Measurements from ENCODE around the gene YRDC. TPM values are rescaled to one million over a fixed set of nuclear protein-coding genes. Genes with fewer than 3 reads are reported as not detected.

The YRDC gene
- 9.7 TPM for total RNA-seq

GRCh38 chr1:37807555-37808368, at the start of gene YRDC, which contains the start of gene C1orf122:
Gene YRDC, minus strand, starts transcription at chr1:37808208. Its CDS starts 28 bp downstream, at chr1:37808180.
Gene C1orf122, plus strand, starts transcription at chr1:37807790. Its CDS starts 615 bp downstream, at chr1:37808405.

GRCh38 chr1:37793773-37794371, 14.1 kb downstream of the YRDC start, which contains the start of gene MANEAL:
Gene MANEAL, plus strand, starts transcription at chr1:37793847. Its CDS starts 336 bp downstream, at chr1:37794183.

GRCh38 chr1:37764888-37765441, 43.0 kb downstream of the YRDC start, which contains the start of gene EPHA10:
Gene EPHA10, minus strand, starts transcription at chr1:37765120. Its CDS starts 54 bp downstream, at chr1:37765066.

Other genes with a start within 250 kb of the YRDC start
- 52.0 TPM for gene GNL2, start 212.3 kb downstream of the YRDC start, total RNA-seq
- 6.0 TPM for gene RSPO1, start 173.3 kb downstream of the YRDC start, total RNA-seq
- gene CDCA8, start 115.7 kb downstream of the YRDC start, total RNA-seq, result 3.6 TPM
- 9.4 TPM for gene EPHA10, start 43.1 kb downstream of the YRDC start, total RNA-seq
- 15.3 TPM for gene MANEAL, start 14.4 kb downstream of the YRDC start, total RNA-seq
- 36.7 TPM for gene C1orf122, start 418 bp downstream of the YRDC start, total RNA-seq
- gene MTF1, start 51.4 kb upstream of the YRDC start, total RNA-seq, result 5.7 TPM
- gene INPP5B, start 138.8 kb upstream of the YRDC start, total RNA-seq, result 35.3 TPM
- gene SF3A3, start 181.8 kb upstream of the YRDC start, total RNA-seq, result 81.7 TPM
- 14.0 TPM for gene FHL3, start 197.3 kb upstream of the YRDC start, total RNA-seq
- 59.4 TPM for gene UTP11, start 204.5 kb upstream of the YRDC start, total RNA-seq
- gene POU3F1, start 238.6 kb upstream of the YRDC start, total RNA-seq, result 1.5 TPM